ENCODE measurements around the gene CXXC1. TPM values are rescaled to one million over a fixed set of nuclear protein-coding genes. Genes with fewer than 3 reads are reported as not detected.

The CXXC1 gene
- total and polyA plus RNA-seq, 2 of the 8 experiments (the other 6 are each of a cell fraction or from before 2014, with no cell fraction given) = 73.3 to 136 TPM

- TF ChIP-seq CBX8 (IDR thresholded peaks at IDR 0.05; ENCODE audit: borderline replicate concordance, low read depth, low read length) = no peak
- TF ChIP-seq CBX5 (IDR thresholded peaks at IDR 0.05; ENCODE audit: low read depth, low read length) = no peak
- TF ChIP-seq CTCF (IDR thresholded peaks at IDR 0.05; ENCODE audit: control extremely low read depth in 1 of 3, insufficient read depth in 1 of 3, low read depth in 1 of 3, low read length in 3 of 3) = no peak
- no peak for TF ChIP-seq RBBP5 (IDR thresholded peaks at IDR 0.05; ENCODE audit: borderline replicate concordance, low read depth, low read length)
These were observed 9.6 kb downstream of the CXXC1 start (continued) for GRCh38 chr18:50277942-50278341.

Measured in H1 (cell line).